Erythroblast (primary cell): ENCODE results near the gene SERF1B.
"Not testable (repeated sequence)": the region's sequence is repeated elsewhere in the genome, so short reads cannot be mapped to it uniquely, and the experiment has no call there.

Experiments used
- GATA1 ChIP-seq: IDR thresholded peaks from 2 replicates; pipeline ENCODE4 v1.6.1; 2011; ENCODE audit warnings: low read depth, mild to moderate bottlenecking, control low read depth, low read length, moderate library complexity
- POLR2A ChIP-seq: IDR thresholded peaks from 2 replicates; pipeline ENCODE4 v1.6.1; 2011; ENCODE audit warnings: mild to moderate bottlenecking, low read length

GRCh38 chr5:70025845-70026145 lies 744 bp downstream of the SERF1B start:
- TF ChIP-seq POLR2A, GATA1: not testable (repeated sequence)
